PC-3 (cell line): ENCODE measurements around the gene SH2D3A. TPM values are rescaled to one million over a fixed set of nuclear protein-coding genes. Genes with fewer than 3 reads are reported as not detected.

Experiments used
- ATAC-seq: fragments of 200-7000 bp; cut with Tn5 transposase; 2 replicates; pipeline ENCODE4 v1.9.1; 2020; ENCODE audit warnings: mild to moderate bottlenecking, moderate library complexity
- BruUV-seq: library from RNA; stranded (reverse); fragments of 400-500 nt; replicated peaks from 2 replicates; lab custom pipeline; 2021; lab: Mats Ljungman, UMichigan
- CTCF ChIA-PET: fragments of 300-600 bp; sonication (Branson Sonifier 250); formaldehyde crosslinking; loops from one replicate; lab custom pipeline; 2022; ENCODE audit warnings: antibody characterized with exemption; lab: Charles Lee
- POLR2A ChIA-PET: fragments of 300-600 bp; sonication (Branson Sonifier 250); formaldehyde crosslinking; loops from one replicate; lab custom pipeline; 2022; ENCODE audit warnings: antibody characterized with exemption; ENCODE audit not compliant: unreplicated experiment; lab: Charles Lee
- DNase-seq: peaks from one replicate; pipeline ENCODE4 v3.0.0-alpha.2; 2015
- H2AFZ ChIP-seq: fragments of 300-600 bp; sonication (generic); 2 replicates; pipeline ENCODE4 v1.6.0; 2016; ENCODE audit warnings: antibody characterized with exemption, low read length
- H3F3A ChIP-seq: fragments of 300-600 bp; sonication (generic); one replicate; pipeline ENCODE4 v1.6.0; 2017; ENCODE audit warnings: antibody characterized with exemption, low read length, control low read depth, mild to moderate bottlenecking; ENCODE audit not compliant: unreplicated experiment
- H3K27ac ChIP-seq: fragments of 300-600 bp; sonication (generic); 2 replicates; pipeline ENCODE4 v1.5.1; 2016; ENCODE audit warnings: mild to moderate bottlenecking, low read length
- H3K27me3 ChIP-seq: fragments of 300-600 bp; sonication (generic); 2 replicates; pipeline ENCODE4 v1.6.1; 2016; ENCODE audit warnings: low read length, mixed read lengths
- H3K36me3 ChIP-seq: fragments of 300-600 bp; sonication (generic); 2 replicates; pipeline ENCODE4 v1.6.1; 2016; ENCODE audit warnings: low read depth, mixed run types, low read length, mixed read lengths
- H3K4me1 ChIP-seq: fragments of 300-600 bp; sonication (generic); 2 replicates; pipeline ENCODE4 v1.5.1; 2016; ENCODE audit warnings: low read length; ENCODE audit not compliant: insufficient read depth
- H3K4me2 ChIP-seq: fragments of 300-600 bp; sonication (generic); 2 replicates; pipeline ENCODE4 v1.6.0; 2016; ENCODE audit warnings: low read length
- H3K4me3 ChIP-seq: fragments of 300-600 bp; sonication (generic); 2 replicates; pipeline ENCODE4 v1.5.1; 2016; ENCODE audit warnings: mild to moderate bottlenecking, low read length, mixed read lengths
- H3K79me2 ChIP-seq: fragments of 300-600 bp; sonication (generic); 2 replicates; pipeline ENCODE4 v1.6.1; 2017; ENCODE audit warnings: low read length, mixed read lengths
- H3K9ac ChIP-seq: fragments of 300-600 bp; sonication (generic); 2 replicates; pipeline ENCODE4 v1.6.0; 2016; ENCODE audit warnings: mild to moderate bottlenecking, low read length
- H3K9me2 ChIP-seq: fragments of 300-600 bp; sonication (generic); replicated peaks from 2 replicates; pipeline ENCODE4 v1.6.1; 2016; ENCODE audit warnings: mixed run types, low read length, mixed read lengths
- H3K9me3 ChIP-seq: fragments of 300-600 bp; sonication (generic); 2 replicates; pipeline ENCODE4 v1.6.1; 2016; ENCODE audit warnings: low read length, mixed read lengths
- H4K20me1 ChIP-seq: fragments of 300-600 bp; sonication (generic); 2 replicates; pipeline ENCODE4 v1.6.1; 2016; ENCODE audit warnings: low read length, mixed read lengths
- CTCF ChIP-seq: fragments of 300-600 bp; sonication (generic); conservative IDR thresholded peaks from 2 replicates; pipeline ENCODE4 v1.5.1; 2017; ENCODE audit warnings: antibody characterized with exemption, low read depth, mild to moderate bottlenecking, low read length
- EZH2 ChIP-seq: fragments of 300-600 bp; sonication (generic); IDR thresholded peaks from one replicate; pipeline ENCODE4 v1.6.1; 2017; ENCODE audit warnings: antibody characterized with exemption, mild to moderate bottlenecking, low read length; ENCODE audit not compliant: unreplicated experiment
- EZH2phosphoT487 ChIP-seq: fragments of 300-600 bp; sonication (generic); IDR thresholded peaks from 2 replicates; pipeline ENCODE4 v1.6.1; 2018; ENCODE audit warnings: mild to moderate bottlenecking, antibody characterized with exemption, low read length, borderline replicate concordance
- intact Hi-C: fragments of 100-400 bp; cut with micrococcal nuclease; formaldehyde crosslinking; loops from 2 replicates; pipeline ENCODE4 v1.9.0; 2023
- total RNA-seq: library from RNA; depleted of rRNA; stranded (reverse); fragments of >200 nt; gene quantifications from 2 replicates; pipeline ENCODE4 v1.2.3, GENCODE V29; 2014

The SH2D3A gene
- total RNA-seq, 1 experiment from 2014 or later, result 141 TPM

GRCh38 chr19:6769006-6769619 lies 1.9 kb upstream of the SH2D3A start:
- Histone ChIP-seq H3K4me1 (peaks cover 31% of the 10 kb centered on the region), H4K20me1 (no peaks in the 10 kb centered on the region), H3K9me3 (no peaks in the 10 kb centered on the region), H3K27ac (no peak overlapping the region), H3K4me3 (no peak overlapping the region), H3K79me2 (peaks cover 27% of the 10 kb centered on the region), H3F3A (no peaks in the 10 kb centered on the region), H3K36me3 (no peaks in the 10 kb centered on the region), H3K27me3 (no peaks in the 10 kb centered on the region), H3K9me2 (no peaks in the 10 kb centered on the region), H3K4me2 (no peak overlapping the region), H2AFZ (no peak overlapping the region), H3K9ac (no peak overlapping the region)
- DNase-seq (peak; percentile 38), ATAC-seq (no peak)
- ChIA-PET POLR2A (no interaction called here), CTCF (no interaction called here)
- TF ChIP-seq EZH2 (no peak), EZH2phosphoT487 (no peak), CTCF (peak; percentile 53)
- BruUV-seq, result no TSS peak
- intact Hi-C loops, result no loop called here

- H2AFZ ChIP-seq, result peak overlapping the region; percentile 76
- intact Hi-C loops, result no loop called here
- no peak for TF ChIP-seq EZH2
- no peak for TF ChIP-seq CTCF
- no peak for TF ChIP-seq EZH2phosphoT487
- no TSS peak for BruUV-seq
- no peaks in the 10 kb centered on the region for H4K20me1 ChIP-seq
- ATAC-seq, result no peak
- peak overlapping the region; percentile 23 for H3K27ac ChIP-seq
- no peaks in the 10 kb centered on the region for H3K9me2 ChIP-seq
- H3F3A ChIP-seq, result no peaks in the 10 kb centered on the region
- DNase-seq, result no peak
- POLR2A ChIA-PET, result no interaction called here
- H3K27me3 ChIP-seq, result no peaks in the 10 kb centered on the region
- H3K9ac ChIP-seq, result peak overlapping the region; percentile 36
- peaks cover 35% of the 10 kb centered on the region for H3K79me2 ChIP-seq
- peaks cover 31% of the 10 kb centered on the region for H3K4me1 ChIP-seq
- peaks cover 3% of the 10 kb centered on the region for H3K36me3 ChIP-seq
- H3K4me3 ChIP-seq, result peak overlapping the region; percentile 73; the same call in 1 of the 2 replicates
- CTCF ChIA-PET, result no interaction called here
- no peaks in the 10 kb centered on the region for H3K9me3 ChIP-seq
- peak overlapping the region; percentile 83 for H3K4me2 ChIP-seq
Measured at GRCh38 chr19:6768236-6768785, 1.1 kb upstream of the SH2D3A start.

- ATAC-seq (peak; percentile 56), DNase-seq (peak; percentile 90)
- Histone ChIP-seq H3K36me3 (peaks cover 6% of the 10 kb centered on the region), H3K9me3 (no peaks in the 10 kb centered on the region), H3K9me2 (no peaks in the 10 kb centered on the region), H3F3A (no peaks in the 10 kb centered on the region), H3K4me1 (peaks cover 31% of the 10 kb centered on the region), H3K27me3 (no peaks in the 10 kb centered on the region), H3K27ac (peak overlapping the region; percentile 95), H4K20me1 (no peaks in the 10 kb centered on the region), H3K4me3 (peak overlapping the region; percentile 73), H2AFZ (peak overlapping the region; percentile 63), H3K79me2 (peaks cover 47% of the 10 kb centered on the region), H3K4me2 (peak overlapping the region; percentile 83), H3K9ac (peak overlapping the region; percentile 88)
- ChIA-PET CTCF (no interaction called here), POLR2A (no interaction called here)
- TF ChIP-seq EZH2phosphoT487 (no peak), CTCF (no peak), EZH2 (no peak)
- intact Hi-C loops, result loop anchor here (1.0 to 2.0 kb wide), 3 partner anchors 30 to 96 kb away; partner anchors contain the start of gene GPR108
- no TSS peak for BruUV-seq
Measured at GRCh38 chr19:6767081-6767356, 216 bp downstream of the SH2D3A start.
